ENCODE results near the gene MME. TPM values are rescaled to one million over a fixed set of nuclear protein-coding genes. Genes with fewer than 3 reads are reported as not detected.

The MME gene
- total RNA-seq, 2 donors from 2014 or later = 3.4 to 11.2 TPM

DNA sequence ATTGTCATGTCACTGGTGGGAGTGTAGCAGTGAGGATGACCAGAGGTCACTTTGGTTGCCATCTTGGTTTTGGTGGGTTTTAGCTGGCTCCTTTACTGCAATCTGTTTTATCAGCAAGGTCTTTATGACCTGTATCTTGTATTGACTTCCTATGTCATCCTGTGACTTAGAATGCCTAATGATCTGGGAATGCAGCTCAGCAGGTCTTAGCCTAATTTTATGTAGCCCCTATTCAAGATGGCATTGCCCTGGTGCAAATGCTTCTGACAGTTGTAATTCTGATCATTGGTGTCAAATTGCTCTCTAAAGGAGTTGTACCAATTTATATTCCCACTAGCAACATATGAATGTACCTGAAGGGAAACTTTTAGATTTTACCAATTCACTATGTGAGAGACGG, 139.0 kb downstream of the MME start:
- ATAC-seq = no peak
- Histone ChIP-seq H3K4me1 (no peaks in the 10 kb centered on the region), H3K27ac (no peak overlapping the region), H3K36me3 (replicated peaks in 1 of 2; ENCODE audit: insufficient read depth in 1 of 2, low read depth in 2 of 2) (no peaks in the 10 kb centered on the region), H3K9me3 (no peaks in the 10 kb centered on the region), H3K27me3 (no peaks in the 10 kb centered on the region), H3K4me3 (no peak overlapping the region)
- 62 to 80% methylated on average over 1 of the region's 1 CpG for WGBS, 2 donors
- TF ChIP-seq POLR2A (IDR thresholded peaks at IDR 0.05) = no peak
- TF ChIP-seq, protein P1, sequence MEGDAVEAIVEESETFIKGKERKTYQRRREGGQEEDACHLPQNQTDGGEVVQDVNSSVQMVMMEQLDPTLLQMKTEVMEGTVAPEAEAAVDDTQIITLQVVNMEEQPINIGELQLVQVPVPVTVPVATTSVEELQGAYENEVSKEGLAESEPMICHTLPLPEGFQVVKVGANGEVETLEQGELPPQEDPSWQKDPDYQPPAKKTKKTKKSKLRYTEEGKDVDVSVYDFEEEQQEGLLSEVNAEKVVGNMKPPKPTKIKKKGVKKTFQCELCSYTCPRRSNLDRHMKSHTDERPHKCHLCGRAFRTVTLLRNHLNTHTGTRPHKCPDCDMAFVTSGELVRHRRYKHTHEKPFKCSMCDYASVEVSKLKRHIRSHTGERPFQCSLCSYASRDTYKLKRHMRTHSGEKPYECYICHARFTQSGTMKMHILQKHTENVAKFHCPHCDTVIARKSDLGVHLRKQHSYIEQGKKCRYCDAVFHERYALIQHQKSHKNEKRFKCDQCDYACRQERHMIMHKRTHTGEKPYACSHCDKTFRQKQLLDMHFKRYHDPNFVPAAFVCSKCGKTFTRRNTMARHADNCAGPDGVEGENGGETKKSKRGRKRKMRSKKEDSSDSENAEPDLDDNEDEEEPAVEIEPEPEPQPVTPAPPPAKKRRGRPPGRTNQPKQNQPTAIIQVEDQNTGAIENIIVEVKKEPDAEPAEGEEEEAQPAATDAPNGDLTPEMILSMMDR (IDR thresholded peaks at IDR 0.05) = no peak
- intact Hi-C loops (cut with DNase I) = no loop called here
- no peak for DNase-seq

DNA sequence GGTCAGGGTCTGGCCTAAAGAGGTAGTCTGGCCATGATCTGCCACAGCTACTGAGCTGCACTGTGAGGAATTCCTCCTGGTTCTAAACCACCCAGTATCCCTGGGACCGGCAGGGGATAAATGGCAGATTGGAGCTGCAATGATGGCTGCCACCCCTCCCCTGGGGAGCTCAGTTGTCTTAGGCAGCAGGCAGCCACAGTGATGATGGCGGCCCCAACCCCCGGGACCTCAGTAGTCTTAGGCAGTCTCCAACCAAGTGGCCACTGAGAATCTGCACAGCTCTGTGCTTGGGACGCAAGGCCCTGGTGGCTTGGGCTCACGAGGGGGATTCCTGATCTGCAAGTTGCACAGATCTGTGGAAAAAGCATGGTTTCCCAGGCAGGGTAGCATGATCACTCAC, 145.3 kb downstream of the MME start:
- intact Hi-C loops (cut with DNase I) = no loop called here
- TF ChIP-seq, protein P1 (IDR thresholded peaks at IDR 0.05) = no peak
- no peak for TF ChIP-seq POLR2A (IDR thresholded peaks at IDR 0.05)
- Histone ChIP-seq H3K4me1 (no peaks in the 10 kb centered on the region), H3K9me3 (no peaks in the 10 kb centered on the region), H3K36me3 (replicated peaks in 1 of 2; ENCODE audit: insufficient read depth in 1 of 2, low read depth in 2 of 2) (no peaks in the 10 kb centered on the region), H3K27me3 (no peaks in the 10 kb centered on the region), H3K27ac (no peak overlapping the region), H3K4me3 (no peak overlapping the region)
- ATAC-seq = no peak
- DNase-seq = no peak
- WGBS, 2 donors = 78 to 100% methylated on average over 1 to 5 of the region's 5 CpGs

- no peak for ATAC-seq
- 56 to 68% methylated on average over 3 of the region's 3 CpGs for WGBS, 2 donors
- H3K9me3 ChIP-seq = no peaks in the 10 kb centered on the region
- DNase-seq = no peak
- H3K4me1 ChIP-seq = no peaks in the 10 kb centered on the region
- intact Hi-C loops (cut with DNase I) = no loop called here
- TF ChIP-seq, protein P1 (IDR thresholded peaks at IDR 0.05) = no peak
- no peak for TF ChIP-seq POLR2A (IDR thresholded peaks at IDR 0.05)
- no peaks in the 10 kb centered on the region for H3K27me3 ChIP-seq
- no peak overlapping the region for H3K4me3 ChIP-seq
- H3K27ac ChIP-seq = no peak overlapping the region
- no peaks in the 10 kb centered on the region for H3K36me3 ChIP-seq (replicated peaks in 1 of 2; ENCODE audit: insufficient read depth in 1 of 2, low read depth in 2 of 2)
Observed at GRCh38 chr3:155227141-155227540, 147.0 kb downstream of the MME start.

DNA sequence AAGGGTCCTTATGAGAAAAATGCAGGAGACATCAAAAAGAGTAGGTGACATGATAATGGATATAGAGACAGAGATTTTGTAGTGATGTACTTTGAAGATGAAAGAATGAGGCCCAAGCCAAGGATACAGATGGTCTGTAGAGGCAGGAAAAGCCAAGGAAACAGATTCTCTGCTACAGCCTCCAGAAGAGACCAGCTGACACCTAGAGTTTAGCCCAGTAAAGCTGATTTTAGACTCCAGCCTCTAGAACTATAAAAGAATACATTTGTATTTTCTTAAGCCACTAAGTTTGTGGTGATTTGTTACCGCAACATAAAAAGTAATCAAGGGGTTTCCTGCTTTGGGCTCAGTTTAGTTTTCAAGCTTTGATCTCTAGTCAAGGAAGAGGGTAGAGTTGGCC, 148.6 kb downstream of the MME start:
- intact Hi-C loops (cut with DNase I) = no loop called here
- peaks cover 12% of the 10 kb centered on the region for H3K4me1 ChIP-seq
- WGBS, 2 donors = 88 to 91% methylated on average over 1 of the region's 1 CpG
- H3K4me3 ChIP-seq = no peak overlapping the region
- no peaks in the 10 kb centered on the region for H3K27me3 ChIP-seq
- no peaks in the 10 kb centered on the region for H3K36me3 ChIP-seq (replicated peaks in 1 of 2; ENCODE audit: insufficient read depth in 1 of 2, low read depth in 2 of 2)
- no peaks in the 10 kb centered on the region for H3K9me3 ChIP-seq
- DNase-seq = no peak
- no peak overlapping the region for H3K27ac ChIP-seq
- ATAC-seq = no peak
- TF ChIP-seq POLR2A (IDR thresholded peaks at IDR 0.05) = no peak
- TF ChIP-seq, protein P1 (IDR thresholded peaks at IDR 0.05) = no peak

GRCh38 chr3:155229086-155229485, 149.0 kb downstream of the MME start:
- no peak for DNase-seq
- no peak for ATAC-seq
- intact Hi-C loops (cut with DNase I) = no loop called here
- peaks cover 12% of the 10 kb centered on the region for H3K4me1 ChIP-seq
- WGBS, 2 donors = 42 to 68% methylated on average over 1 of the region's 1 CpG
- H3K27ac ChIP-seq = no peak overlapping the region
- H3K27me3 ChIP-seq = no peaks in the 10 kb centered on the region
- H3K36me3 ChIP-seq (replicated peaks in 1 of 2; ENCODE audit: insufficient read depth in 1 of 2, low read depth in 2 of 2) = no peaks in the 10 kb centered on the region
- H3K9me3 ChIP-seq = no peaks in the 10 kb centered on the region
- no peak overlapping the region for H3K4me3 ChIP-seq
- TF ChIP-seq, protein P1 (IDR thresholded peaks at IDR 0.05) = no peak
- TF ChIP-seq POLR2A (IDR thresholded peaks at IDR 0.05) = no peak

Data from body of pancreas (tissue), 4 donors.